ENCODE results near the gene MOGAT1. TPM values are rescaled to one million over a fixed set of nuclear protein-coding genes. Genes with fewer than 3 reads are reported as not detected.
A peak's percentile ranks its signal among the peaks of the same experiment; 100 is the strongest.

MOGAT1 gene
- total RNA-seq, 1 experiment from 2014 or later, result not detected

GRCh38 chr2:222756362-222756831 lies 84.9 kb downstream of the MOGAT1 start:
- CTCF ChIA-PET, result no interaction called here
- no peaks in the 10 kb centered on the region; the same call in 1 of the 2 replicates for H3K9me2 ChIP-seq (replicated peaks; ENCODE audit: low read length)
- POLR2A ChIA-PET (ENCODE audit: unreplicated experiment), result no interaction called here
- H3K27me3 ChIP-seq (ENCODE audit: low read length), result no peaks in the 10 kb centered on the region
- H3K9ac ChIP-seq (ENCODE audit: low read length), result no peak overlapping the region
- no peaks in the 10 kb centered on the region for H3K9me3 ChIP-seq (ENCODE audit: low read length)
- BruUV-seq (replicated peaks), result no TSS peak
- ATAC-seq (peak; percentile 25), DNase-seq (peak; percentile 11)
- H3F3A ChIP-seq (ENCODE audit: low read length, unreplicated experiment), result no peaks in the 10 kb centered on the region
- no peaks in the 10 kb centered on the region for H3K36me3 ChIP-seq (ENCODE audit: low read depth, low read length)
- H2AFZ ChIP-seq (ENCODE audit: low read length), result peak overlapping the region; percentile 32
- no peak for TF ChIP-seq EZH2 (IDR thresholded peaks at IDR 0.05; ENCODE audit: low read length, unreplicated experiment)
- TF ChIP-seq, protein P1, sequence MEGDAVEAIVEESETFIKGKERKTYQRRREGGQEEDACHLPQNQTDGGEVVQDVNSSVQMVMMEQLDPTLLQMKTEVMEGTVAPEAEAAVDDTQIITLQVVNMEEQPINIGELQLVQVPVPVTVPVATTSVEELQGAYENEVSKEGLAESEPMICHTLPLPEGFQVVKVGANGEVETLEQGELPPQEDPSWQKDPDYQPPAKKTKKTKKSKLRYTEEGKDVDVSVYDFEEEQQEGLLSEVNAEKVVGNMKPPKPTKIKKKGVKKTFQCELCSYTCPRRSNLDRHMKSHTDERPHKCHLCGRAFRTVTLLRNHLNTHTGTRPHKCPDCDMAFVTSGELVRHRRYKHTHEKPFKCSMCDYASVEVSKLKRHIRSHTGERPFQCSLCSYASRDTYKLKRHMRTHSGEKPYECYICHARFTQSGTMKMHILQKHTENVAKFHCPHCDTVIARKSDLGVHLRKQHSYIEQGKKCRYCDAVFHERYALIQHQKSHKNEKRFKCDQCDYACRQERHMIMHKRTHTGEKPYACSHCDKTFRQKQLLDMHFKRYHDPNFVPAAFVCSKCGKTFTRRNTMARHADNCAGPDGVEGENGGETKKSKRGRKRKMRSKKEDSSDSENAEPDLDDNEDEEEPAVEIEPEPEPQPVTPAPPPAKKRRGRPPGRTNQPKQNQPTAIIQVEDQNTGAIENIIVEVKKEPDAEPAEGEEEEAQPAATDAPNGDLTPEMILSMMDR (conservative IDR thresholded peaks at IDR 0.05; ENCODE audit: low read depth, low read length), result no peak
- TF ChIP-seq EZH2phosphoT487 (IDR thresholded peaks at IDR 0.05; ENCODE audit: borderline replicate concordance, low read length), result no peak
- H3K4me2 ChIP-seq (ENCODE audit: low read length), result peak overlapping the region; percentile 69
- no peaks in the 10 kb centered on the region for H4K20me1 ChIP-seq (ENCODE audit: low read length)
- peak overlapping the region; percentile 31 for H3K27ac ChIP-seq (ENCODE audit: low read length)
- H3K79me2 ChIP-seq (ENCODE audit: low read length), result no peaks in the 10 kb centered on the region
- intact Hi-C loops (cut with micrococcal nuclease), result no loop called here
- H3K4me1 ChIP-seq (ENCODE audit: insufficient read depth, low read length), result peaks cover 25% of the 10 kb centered on the region
- no peak overlapping the region for H3K4me3 ChIP-seq (ENCODE audit: low read length)

- Histone ChIP-seq H3K9me2 (replicated peaks; ENCODE audit: low read length) (no peaks in the 10 kb centered on the region; the same call in 1 of the 2 replicates), H3K4me3 (ENCODE audit: low read length) (0 out of 2 replicates have a peak overlapping the region, but pooled peaks have one; percentile 18), H3K79me2 (ENCODE audit: low read length) (no peaks in the 10 kb centered on the region), H3K27ac (ENCODE audit: low read length) (peak overlapping the region; percentile 41), H3K27me3 (ENCODE audit: low read length) (no peaks in the 10 kb centered on the region), H3K4me1 (ENCODE audit: insufficient read depth, low read length) (peaks cover 25% of the 10 kb centered on the region), H2AFZ (ENCODE audit: low read length) (peak overlapping the region; percentile 68), H3K9me3 (ENCODE audit: low read length) (no peaks in the 10 kb centered on the region), H4K20me1 (ENCODE audit: low read length) (no peaks in the 10 kb centered on the region), H3K4me2 (ENCODE audit: low read length) (peak overlapping the region; percentile 69), H3F3A (ENCODE audit: low read length, unreplicated experiment) (no peaks in the 10 kb centered on the region), H3K9ac (ENCODE audit: low read length) (no peak overlapping the region), H3K36me3 (ENCODE audit: low read depth, low read length) (no peaks in the 10 kb centered on the region)
- TF ChIP-seq EZH2phosphoT487 (IDR thresholded peaks at IDR 0.05; ENCODE audit: borderline replicate concordance, low read length) (no peak), EZH2 (IDR thresholded peaks at IDR 0.05; ENCODE audit: low read length, unreplicated experiment) (no peak)
- TF ChIP-seq, protein P1 (conservative IDR thresholded peaks at IDR 0.05; ENCODE audit: low read depth, low read length), result no peak
- intact Hi-C loops (cut with micrococcal nuclease), result no loop called here
- DNase-seq (peak; percentile 88), ATAC-seq (peak; percentile 96)
- ChIA-PET POLR2A (ENCODE audit: unreplicated experiment) (no interaction called here), CTCF (no interaction called here)
- no TSS peak for BruUV-seq (replicated peaks)
Measured at GRCh38 chr2:222756951-222757650, 85.6 kb downstream of the MOGAT1 start.

Other genes with a start within 250 kb of the MOGAT1 start
- not detected in 2 replicates for gene SGPP2, start 247.1 kb upstream of the MOGAT1 start, total RNA-seq (2014; rRNA removed)
- gene FARSB, start 15.6 kb upstream of the MOGAT1 start, total RNA-seq (2014; rRNA removed), result 32.9 and 36.3 TPM in 2 replicates
- gene ACSL3, start 189.4 kb downstream of the MOGAT1 start, total RNA-seq (2014; rRNA removed), result 216 and 236 TPM in 2 replicates